HG03045 (cell line): ENCODE data around the gene PYDC1.
"Not testable (repeated sequence)": the region's sequence is repeated elsewhere in the genome, so short reads cannot be mapped to it uniquely, and the experiment has no call there.

ENCODE experiments used
- ATAC-seq: cut with Tn5 transposase; IDR thresholded peaks from one replicate; pipeline ENCODE4 v1.9.1; 2021; ENCODE audit warnings: mild to moderate bottlenecking, moderate library complexity; ENCODE audit not compliant: unreplicated experiment

The PYDC1 gene

DNA sequence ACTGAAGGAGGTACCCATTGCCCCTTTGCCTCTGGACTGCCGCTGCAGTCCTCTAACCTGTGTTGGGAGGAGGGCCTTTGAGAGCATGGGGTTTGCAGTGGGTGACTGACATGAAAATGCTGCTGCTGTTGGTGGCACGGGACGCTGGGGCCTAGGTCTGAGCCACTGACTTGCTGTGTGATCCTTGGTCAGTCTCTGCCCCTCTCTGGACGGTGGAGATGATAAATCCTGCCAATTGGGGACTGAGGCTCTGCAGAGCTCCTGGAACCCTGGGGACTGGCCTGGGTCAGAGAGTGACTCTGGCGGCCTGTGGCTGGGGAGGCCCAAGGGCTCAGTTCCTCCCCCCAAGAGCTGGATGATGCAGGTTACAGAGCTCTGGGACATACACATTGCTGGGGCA is 6.1 kb upstream of the PYDC1 start:
- no peak for ATAC-seq

GRCh38 chr16:31221357-31222160 is 4.6 kb upstream of the PYDC1 start:
- ATAC-seq: no peak

GRCh38 chr16:31219154-31219741 is 2.3 kb upstream of the PYDC1 start:
- ATAC-seq: no peak

DNA sequence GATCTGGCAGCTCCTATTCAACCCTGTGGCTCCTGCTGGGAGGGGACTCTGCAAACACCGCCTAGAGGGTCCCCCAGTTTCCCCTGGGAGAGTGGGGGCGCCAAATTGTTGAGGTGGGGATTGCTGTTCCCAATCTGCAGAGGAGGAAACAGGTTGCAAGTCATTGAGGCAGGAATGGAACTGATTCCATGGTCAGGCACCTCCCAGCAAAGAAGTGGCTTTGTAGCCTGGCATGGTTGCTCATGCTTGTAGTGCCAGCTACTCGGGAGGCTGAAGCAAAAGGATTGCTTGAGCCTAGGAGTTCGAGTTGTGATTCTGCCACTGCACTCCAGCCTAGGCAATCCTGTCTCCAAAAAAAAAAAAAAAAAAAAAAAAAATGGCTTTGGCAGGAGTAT is 198 bp upstream of the PYDC1 start:
- ATAC-seq: no peak

DNA sequence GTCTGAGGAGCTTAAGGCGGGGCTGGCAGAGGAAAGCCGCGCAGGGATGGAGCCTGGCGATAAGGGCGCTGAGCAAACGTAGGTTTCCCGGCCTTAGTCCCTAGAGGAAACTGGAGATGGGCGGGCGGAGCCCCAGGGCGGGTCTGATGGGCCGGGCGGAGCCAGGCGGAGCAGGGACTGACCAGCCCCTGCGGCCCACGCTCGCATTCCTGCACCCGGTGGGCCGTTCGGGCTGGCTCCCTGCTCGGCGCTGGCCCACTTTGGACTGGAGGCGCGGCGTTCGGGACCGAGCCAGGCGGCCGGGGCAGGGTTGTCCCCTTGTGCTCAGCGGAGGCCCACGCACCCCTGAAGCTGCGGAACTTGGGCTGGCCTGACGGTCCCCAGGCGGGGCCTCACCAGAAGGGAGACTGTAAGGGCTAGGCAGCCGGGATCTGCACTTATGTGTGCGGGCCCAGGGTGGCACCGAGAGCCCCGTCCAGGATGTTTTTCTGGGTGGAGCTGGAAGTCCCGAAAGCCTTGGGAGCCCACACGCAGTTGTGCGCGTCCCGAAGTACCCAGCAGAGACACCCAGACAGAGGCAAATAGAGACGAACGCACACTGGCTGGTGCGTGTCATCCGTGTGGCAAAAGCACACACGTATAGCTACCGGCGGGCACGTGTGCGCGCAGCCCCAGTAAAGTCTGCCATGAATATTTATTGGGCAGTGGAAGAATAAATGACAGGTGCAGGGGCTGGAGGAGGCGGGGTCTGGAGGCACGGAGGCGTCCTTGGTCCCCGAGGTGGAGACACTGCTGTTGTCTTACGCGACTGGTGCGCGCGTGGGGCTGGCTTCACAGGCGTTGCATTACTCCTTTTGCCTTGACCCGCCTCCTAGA is 1.4 kb downstream of the PYDC1 start:
- no peak for ATAC-seq

GRCh38 chr16:31214708-31215286 is 2.1 kb downstream of the PYDC1 start:
- no peak for ATAC-seq

DNA sequence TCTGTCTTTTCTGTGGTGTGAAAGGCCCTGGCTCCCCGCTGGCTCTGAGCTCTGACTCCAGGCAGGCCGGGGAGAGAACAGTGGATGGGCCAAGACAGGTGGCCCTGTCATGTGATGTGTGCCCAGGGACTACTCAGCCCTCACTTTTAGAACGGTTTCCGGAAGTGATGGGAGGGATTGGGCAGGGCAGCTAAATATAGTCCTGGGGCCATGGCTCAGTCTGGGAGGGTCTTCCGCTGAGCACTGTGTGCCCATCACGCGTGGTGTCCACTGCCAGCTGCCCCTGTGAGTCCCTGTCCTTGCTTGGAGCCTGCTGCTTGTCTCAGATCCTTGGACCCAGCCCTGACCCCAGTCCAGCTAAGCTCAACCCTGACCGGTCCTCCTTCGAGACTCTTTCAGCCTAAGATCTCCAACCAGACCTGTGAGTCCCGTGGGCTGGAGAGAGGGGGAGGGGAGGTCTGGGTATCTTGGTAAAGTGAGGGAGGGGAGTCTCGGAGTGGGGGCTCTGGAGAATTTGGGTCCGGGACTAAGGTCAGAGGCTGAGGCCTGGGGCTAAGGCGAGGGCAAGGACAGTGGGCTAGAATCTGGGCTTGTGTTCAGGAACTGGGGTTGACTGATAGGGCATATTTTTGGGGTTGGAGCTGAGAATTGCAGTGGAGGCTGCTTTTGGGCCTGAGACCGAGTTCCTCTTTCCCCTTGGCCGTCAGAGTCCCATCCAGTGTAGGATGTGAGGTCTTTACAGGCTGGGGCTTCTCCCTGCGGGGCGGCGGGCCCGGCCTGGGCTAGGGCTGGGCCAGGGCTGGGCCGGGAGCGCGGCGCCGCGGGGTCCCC is 2.8 kb downstream of the PYDC1 start, which contains the start of gene TRIM72:
TSS of gene TRIM72 (plus strand) at position 243 of the 831 bp plus-strand sequence. CDS start 620 bp downstream, outside the sequence.
- ATAC-seq: no peak

DNA sequence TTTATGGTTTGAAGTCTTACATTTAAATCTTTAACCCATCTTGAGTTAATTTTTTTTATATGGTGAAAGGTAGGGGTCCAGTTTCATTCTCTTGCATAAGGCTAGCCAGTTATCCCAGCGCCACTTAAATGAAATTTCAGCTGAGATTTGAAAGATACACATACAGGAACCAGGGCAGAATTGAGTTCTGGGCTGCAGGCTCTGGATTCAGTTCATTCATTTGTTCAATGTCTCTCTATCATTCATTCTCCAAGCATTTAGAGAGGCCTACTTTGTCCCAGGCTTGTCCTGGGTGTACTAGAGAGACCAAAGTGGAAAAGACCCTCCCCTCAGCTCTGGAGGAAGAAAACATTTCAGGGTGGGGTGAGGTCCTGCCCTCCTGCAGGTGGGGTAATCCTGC is 3.6 kb downstream of the PYDC1 start:
- no peak for ATAC-seq

- no peak for ATAC-seq
Observed at GRCh38 chr16:31206776-31207175, 10.2 kb downstream of the PYDC1 start.

GRCh38 chr16:31204871-31205666 is 11.9 kb downstream of the PYDC1 start:
- no peak for ATAC-seq

DNA sequence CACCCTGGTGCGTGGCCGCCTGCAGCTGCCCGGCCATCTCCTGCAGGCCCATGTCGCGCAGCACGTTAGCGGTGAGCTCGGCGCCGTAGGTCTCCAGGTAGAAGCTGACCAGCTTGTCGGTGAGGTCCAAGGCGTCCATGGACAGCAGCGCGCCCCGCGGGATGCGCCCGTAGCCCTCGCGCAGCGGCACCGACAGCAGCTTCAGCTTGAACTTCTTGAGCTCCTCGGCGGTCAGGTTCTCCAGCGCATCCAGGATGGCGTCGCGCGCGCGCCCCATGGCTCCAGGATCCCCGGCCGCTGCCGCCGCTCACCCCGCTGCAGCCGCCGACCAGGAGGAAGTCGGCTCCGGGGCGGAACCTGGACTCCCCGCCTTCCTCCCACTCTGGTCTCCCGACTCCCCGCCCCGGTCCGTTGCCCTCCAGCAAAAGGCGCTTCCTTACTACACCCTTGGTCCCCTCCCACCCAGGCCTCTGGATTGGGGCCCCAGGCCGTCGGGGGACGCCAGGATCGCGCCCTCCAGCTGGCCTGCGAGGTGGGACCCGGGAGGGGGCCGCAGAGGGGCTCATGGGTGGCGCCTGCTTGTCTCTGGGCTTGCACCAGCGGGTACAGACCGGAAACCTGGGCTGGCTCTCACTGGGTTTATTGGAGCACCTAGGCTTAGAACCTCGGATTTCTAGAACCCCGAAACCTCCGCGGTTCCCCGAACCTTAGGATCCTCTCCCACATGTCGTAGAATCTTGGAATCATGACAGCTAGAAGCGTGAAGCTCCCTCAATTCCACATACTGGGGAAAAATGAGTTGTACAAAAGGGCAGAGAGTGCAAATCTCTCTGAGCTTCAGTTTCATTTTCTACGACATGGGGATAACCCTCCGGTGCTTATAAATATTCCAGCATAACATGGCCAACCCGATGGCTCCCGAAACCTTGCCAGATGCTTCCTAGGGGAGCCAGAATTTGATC is 14.2 kb downstream of the PYDC1 start, which contains the start of gene PYCARD:
TSS of gene PYCARD (minus strand) at position 347 of the 962 bp plus-strand sequence. CDS start at position 277, 70 bp downstream.
- ATAC-seq: peak; percentile 36

DNA sequence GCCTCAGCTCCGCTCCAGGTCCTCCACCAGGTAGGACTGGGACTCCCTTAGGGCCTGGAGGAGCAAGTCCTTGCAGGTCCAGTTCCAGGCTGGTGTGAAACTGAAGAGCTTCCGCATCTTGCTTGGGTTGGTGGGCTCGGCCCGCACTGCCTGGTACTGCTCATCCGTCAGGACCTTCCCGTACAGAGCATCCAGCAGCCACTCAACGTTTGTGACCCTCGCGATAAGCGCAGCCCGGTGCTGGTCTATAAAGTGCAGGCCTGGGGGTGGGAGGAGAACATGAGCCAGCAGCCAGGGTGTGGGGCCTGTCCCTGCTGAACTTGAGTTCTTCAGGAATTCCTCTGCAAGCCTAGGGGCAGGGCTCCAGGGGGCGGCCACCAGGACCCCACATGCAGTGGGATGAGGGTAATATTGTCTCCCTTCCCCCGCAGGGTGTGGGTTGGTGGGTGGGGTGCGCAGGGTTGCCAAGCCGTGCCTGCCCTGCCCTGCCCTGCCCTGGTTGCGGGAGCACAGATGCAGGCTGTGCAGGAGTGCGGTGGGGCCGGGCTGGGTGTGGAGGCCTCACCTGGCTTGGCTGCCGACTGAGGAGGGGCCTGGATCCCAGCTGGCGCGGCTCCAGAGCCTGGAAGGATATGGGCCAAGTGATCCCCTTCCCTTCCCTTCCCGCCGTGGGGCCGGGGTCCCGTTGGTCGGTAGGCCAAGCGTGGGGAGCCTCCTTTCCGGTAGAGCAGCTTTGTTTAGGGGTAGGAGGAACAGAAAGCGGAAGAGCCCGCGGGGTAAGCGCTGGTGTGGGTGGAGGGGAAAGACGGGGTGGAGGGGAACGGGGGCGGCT is 15.1 kb downstream of the PYDC1 start:
- ATAC-seq: peak; percentile 37

- ATAC-seq: no peak
Observed at GRCh38 chr16:31200821-31201568, 15.9 kb downstream of the PYDC1 start.

DNA sequence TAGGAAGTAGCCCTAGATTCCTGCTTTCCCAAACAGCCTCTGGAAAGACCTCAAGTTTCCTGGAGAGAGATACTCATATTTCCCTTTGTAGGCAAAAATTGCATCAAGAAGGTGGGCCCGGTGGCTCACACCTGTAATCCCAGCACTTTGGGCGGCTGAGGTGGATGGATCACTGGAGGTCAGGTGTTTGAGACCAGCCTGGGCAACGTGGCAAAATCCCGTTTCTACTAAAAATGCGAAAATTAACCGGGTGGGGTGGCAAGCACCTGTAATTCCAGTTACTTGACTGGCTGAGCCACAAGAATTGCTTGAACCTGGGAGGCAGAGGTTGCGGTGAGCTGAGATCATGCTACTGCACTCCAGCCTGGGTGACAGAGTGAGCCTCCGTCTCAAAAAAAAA is 16.8 kb downstream of the PYDC1 start:
- not testable (repeated sequence) for ATAC-seq

DNA sequence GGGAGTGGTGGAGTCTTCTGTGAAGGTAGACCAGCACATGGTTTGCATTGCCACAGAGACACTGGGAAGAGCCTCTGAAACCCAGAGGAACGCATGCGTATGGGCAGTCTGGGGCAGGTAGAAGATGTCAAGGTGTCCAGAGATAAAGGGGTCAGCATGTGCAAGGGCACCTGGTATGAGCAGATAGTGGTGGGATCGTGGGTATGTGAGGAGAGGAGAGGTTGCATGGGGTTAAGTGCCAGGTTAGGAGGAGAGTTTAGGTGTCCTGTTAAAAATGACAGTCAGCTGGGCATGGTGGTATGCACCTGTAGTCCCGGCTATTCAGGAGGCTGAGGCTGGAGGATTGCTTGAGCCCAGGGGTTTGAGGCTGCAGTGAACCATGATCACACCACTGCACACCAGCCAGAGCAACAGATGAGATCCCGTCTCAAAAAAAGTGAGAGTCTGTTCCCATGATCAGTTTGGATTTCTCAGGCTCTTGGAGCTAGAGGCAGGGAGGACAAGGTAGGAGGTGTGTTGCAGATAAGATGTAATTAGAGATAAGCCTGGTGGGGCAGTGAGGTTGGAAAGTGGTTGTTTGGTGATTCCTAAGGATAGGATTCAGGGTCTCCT is 17.4 kb downstream of the PYDC1 start:
- no peak for ATAC-seq

GRCh38 chr16:31198207-31198882 is 18.6 kb downstream of the PYDC1 start:
- no peak for ATAC-seq
